HG03108 (cell line): ENCODE results near the gene MYO1E.

ENCODE experiments used
- ATAC-seq: cut with Tn5 transposase; IDR thresholded peaks from one replicate; pipeline ENCODE4 v1.9.1; 2021; ENCODE audit warnings: moderate library complexity; ENCODE audit not compliant: unreplicated experiment

The MYO1E gene

DNA sequence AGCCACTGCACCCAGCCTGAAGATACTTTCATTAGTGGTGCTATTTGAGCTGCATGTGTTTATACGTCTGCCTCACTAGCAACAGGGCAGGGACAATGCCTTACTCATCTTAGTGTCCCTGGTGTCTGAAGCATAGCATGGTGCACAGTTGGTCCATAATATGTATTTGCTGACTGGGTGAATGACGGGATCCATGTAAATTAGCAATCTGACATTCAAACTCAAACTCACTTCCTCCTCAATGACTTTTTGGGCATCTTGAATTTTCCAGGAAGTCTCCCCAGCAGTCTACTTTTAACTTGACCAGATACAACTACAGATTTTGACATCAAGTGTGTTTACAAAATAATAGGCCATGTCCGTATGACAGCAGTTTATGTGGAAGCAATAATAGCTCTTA is 169.0 kb downstream of the MYO1E start:
- ATAC-seq: no peak

DNA sequence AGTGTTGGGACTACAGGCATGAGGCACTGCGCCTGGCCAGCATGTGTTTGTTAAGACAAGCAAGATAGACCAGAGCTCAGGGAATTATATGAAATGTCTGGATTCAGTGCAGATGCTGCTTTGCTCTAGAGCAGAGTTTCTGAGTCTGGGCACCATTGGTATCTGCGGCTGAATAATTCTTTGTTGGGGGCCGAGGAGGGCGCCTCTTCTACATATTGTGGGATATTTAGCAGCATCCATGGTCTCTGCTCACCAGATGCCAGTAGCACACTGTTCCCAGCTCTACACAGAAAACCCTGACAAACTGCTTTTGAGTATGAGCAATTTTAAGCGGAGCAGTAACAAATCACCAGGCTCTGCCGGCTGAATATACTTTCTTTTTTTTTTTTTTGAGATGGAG is 169.7 kb downstream of the MYO1E start:
- no peak for ATAC-seq

DNA sequence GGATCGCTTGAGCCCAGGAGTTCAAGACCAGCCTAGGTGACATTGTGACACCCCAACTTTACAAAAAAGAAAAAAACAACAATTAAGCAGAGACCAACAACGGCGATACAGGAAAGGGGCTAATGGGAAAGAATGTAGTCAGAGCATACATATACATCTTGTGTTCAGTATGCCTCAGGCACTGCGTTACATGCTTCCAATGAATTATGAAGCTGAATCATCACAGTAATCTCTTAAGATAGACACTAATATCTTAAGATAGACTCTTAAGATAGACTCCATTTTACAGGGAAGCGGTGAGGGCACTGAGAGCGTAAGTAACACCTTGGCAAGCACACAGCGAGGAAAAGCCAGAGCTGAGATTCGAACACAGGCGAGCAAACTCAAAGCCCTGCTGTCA is 172.1 kb downstream of the MYO1E start:
- ATAC-seq: no peak

DNA sequence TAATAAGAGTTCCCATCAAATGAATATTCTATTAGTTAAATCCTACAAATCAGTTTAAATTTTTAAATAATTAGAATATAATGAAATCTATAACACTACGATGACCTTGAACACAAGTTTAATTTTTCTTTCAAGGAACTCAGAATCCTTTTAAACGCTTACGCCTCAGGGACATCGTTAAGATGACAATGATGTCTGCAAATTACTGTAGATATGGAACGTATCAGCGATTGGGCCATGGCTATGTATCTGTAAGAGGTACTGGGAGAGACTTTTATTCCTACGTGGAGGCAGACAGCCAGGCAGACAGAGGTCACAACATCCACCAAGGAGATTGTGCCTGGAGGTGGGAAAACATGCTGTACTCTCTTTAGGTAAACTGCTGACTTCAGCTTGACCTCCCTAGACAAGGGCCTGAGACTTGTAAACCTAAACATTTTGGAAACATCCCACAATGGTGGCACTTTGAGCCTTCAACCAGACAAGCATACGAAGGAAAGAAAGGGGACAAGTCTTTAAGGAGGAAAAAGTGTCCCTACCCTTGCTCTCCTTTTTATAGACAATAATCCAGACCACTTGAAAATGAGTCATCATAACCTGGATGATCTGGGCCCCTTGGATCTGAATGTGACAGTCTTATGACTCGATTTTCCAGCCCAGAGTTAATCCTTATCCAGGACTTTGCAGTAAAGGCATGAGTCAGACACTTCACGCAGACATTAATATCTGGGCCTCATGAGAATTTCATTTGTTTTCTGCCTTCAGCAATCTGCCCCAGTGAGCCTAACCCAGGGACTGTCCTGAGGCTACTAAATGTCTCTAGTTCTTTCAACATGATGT is 172.8 kb downstream of the MYO1E start:
- no peak for ATAC-seq

DNA sequence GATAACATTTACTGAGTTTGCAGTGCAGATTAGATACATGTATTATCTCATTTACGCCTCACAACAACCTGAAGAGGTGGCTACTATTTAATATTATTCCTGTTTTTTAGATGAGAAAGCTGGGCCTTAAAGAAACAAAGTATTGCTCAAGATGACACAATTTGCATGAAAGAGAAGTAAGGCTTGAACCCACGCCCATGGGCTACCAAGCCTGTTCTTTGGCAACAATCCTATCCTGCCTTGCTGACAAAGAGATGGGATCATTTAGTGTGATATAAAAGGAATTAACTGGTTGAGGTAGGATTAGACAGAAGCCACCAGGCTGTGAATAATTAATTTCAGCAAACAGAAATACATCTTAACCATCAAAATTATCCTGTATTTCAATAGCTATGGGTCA is 175.2 kb downstream of the MYO1E start:
- ATAC-seq: no peak

DNA sequence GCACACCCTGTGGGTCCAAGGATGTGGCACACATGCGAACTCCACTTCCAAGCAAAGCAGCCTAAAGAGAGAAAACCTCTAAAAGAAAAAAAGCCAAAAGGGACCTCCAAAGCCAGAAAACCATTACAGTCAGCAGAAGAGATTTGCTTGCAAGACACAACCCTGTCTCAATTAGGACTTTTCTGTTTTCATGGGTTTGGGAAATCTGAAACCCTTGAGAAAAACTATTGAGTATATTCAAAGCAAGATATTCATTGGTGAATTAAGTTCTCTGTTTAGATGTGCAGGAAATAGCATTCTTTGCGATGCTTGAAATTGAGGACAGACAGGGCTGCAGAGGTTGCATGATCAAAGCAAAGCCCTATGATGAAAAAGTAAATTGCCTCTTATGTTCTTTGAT is 176.3 kb downstream of the MYO1E start:
- no peak for ATAC-seq

DNA sequence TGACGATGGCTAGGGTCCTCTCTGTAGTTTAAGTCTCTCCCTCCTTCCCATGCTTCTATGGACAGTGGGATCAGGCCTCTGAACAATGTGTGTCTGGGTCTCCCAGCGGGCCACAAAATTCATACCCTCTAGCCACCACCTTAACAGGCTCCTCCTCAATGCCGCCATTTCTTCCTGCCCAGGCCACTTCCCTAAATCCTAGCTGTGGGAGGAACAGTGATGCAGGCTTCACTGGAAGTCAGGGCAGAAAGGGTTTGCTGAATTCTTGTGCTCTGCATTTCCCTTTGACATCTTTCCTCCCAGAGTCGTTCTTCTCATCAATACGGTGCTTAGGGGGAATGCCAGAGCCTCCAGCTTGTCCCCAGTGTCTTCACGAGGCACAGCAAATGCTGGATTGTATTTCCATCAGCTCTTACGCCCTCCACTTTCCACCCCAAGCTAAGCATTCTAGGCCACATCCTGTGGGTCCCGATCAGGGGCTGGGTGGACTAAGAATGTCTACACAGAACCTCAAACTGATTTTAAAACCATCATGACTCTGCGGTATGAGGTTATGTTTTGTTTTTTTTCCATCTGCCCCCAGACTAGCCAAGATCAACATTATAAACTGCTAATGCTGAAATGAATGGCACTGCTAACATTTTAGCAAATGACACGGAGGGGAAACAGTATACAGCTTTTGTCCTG is 177.9 kb downstream of the MYO1E start:
- ATAC-seq: no peak

DNA sequence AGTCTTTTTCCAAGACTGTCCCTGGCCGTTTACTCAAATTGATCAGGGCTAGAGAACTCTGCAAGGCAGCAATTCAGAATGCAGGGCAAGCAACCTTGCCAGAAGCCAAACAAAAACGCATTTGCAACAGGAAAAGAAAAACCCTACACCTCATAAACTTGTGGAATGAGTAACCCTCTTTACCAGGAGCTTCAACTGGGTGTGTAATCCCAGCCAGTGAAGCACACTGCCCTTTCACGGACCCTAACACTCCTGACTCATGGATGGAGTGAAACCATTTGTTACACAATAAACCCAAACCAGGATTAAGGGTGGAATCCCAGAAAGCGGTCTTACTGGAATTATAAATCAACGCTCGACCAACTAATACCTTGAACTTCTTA is 180.8 kb downstream of the MYO1E start:
- ATAC-seq: no peak

DNA sequence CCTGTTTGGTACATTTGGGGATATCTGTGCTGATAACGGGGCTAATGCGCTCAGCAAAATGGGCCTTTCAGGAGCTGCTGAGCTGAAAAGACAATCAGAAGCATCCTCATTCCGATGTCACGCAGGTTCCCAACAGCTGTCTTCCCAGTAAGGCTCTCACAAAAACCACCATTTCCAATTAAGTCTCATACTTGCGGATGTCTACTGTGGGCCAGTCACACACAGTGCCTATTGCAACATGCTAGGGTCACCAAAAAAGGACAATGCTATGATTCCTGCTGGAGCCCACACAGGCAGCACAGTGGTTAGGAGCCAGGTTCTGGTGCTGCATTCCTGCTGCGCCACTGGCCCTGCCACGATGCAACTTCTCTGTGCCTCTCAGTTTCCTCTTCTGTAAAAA is 182.4 kb downstream of the MYO1E start:
- no peak for ATAC-seq

DNA sequence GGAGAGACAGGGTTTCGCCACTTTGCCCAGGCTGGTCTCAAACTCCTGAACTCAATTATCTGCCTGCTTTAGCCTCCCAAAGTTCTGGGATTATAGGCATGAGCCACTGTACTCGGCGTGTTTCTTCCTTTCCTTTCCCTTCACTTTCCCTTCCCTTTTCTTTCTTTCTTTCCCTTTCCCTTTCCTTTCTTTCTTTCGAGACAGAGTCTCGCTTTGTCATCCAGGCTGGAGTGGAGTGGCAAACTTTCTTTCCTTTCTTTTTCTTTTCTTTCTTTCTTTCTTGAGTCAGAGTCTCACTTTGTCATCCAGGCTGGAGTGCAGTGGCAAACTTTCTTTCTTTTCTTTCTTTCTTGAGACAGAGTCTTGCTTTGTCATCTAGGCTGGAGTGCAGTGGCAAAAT is 183.4 kb downstream of the MYO1E start:
- no peak for ATAC-seq

DNA sequence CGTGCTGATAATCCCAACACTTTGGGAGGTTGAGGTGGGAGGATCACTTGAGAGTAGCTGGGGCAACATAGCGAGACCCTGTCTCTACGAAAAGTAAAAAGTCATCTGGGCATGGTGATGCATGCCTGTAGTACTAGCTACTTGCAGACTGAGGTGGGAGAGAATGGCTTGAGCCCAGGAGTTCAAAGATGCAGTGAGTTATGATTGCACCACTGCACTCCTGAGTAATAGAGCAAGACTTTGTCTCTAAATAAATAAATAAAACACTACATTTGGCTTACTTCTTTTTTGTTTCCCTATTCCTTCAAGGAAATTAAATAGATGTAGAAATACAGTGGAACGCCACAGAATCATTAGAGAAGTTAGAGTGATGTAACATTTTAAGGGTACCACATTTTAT is 186.2 kb downstream of the MYO1E start:
- ATAC-seq: no peak

DNA sequence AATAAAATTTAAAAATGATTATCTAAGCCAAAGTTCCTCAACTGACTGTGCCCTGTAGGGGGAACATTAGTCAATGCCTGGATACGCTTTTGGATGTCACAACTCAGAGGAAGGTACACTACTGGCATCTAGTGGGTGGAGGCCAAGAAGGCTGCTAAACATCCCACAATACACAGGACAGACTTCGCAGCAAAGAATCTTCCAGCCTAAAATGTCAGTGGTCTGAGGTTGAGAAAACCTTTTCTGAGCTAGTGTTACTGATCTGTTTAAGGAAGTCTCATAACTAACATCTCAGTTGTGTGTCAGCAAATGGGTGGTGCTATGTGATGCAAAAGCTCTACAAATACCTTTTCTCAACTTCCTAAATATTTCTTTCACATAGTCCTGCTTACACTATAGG is 186.9 kb downstream of the MYO1E start:
- ATAC-seq: no peak

DNA sequence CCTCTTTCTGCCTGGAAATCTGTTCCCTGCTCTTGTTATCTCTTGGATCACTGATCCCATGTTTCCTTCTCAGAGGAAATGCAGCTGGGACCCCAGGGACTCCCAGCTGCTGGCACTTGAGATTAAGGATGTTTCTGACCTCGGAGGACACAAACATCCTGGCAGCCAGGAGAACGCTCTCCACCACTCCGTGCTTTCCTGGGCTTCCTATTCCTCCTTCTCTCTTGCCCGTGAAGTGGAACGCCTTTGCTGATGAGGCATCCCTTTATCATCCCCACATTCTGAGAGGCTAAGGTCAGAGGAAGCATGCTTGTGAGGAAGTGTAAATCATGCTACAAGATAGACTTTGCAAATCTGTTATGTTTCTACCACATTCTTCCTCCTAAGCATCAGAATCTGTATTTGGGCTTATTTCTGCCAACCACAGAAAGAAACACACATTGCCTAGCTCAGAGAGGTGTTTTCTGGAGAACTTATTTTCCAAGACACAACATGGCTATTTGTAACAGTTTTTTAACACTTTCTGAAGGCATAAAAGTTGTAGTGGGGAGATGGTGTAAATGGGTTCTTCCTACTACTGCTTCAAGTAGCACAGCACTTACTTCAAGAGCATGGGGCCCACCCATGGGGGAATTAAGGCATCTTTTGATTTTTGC is 191.6 kb downstream of the MYO1E start:
- ATAC-seq: no peak

DNA sequence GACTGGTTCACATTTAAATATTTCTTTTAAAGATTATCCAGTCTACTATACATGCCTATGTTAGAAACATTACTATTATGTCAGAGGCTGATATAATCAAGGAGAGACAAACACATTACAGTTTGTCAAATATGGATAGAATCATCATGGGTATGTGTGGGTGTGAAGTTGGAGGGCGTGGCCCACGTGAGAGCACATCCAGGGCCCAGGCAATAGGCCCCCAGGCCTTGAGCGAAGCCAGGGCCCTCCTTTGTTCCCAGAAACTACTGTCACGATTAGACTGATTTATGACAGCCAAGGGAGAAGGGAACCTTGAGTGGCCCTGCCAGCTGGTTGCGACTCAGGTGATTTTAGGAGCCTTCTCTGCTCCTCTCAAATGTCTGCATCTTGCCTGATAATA is 193.0 kb downstream of the MYO1E start:
- no peak for ATAC-seq

DNA sequence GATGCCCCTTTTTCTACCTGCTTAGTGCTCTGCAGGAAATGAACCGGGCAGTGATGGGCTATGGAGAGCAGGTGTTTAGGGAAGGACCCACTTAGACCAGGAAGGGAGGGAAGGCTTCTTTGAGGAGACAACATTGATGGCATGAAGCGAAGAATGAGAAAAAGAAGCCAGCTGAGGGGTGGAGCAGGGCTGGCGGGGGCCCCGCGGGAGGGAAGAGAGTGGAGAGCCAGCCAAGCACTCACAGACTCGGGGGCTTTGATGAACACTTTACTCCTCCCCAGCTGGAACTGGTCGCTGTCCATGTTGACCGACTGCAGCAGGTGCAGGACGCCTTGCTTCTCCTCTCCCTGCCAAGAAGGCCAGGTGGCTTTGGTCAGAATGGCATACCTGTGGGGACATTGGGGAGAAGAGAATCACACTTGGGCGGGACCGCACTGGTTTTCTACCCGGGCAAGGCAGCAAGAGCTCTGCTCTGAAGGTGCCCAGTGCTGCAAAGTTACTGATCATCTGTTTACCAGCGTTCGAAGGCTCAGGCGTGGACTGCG is 194.4 kb downstream of the MYO1E start:
- no peak for ATAC-seq

DNA sequence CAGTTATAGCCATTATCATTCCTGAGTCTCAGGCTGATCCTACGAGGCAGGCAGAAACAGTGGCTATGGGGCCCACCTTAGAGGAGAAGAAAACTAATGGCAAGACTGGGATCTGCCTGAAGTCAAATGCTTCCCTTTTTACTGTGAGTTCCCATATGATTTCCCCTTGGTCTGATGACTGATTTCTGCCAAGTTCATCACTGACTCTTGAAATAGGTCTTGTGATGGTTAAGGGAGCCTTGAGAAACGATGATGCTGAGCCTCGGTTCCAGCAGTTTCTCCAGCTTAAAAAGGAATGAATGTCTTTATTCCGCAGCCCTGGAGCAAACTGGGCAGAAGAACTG is 195.4 kb downstream of the MYO1E start:
- ATAC-seq: no peak

DNA sequence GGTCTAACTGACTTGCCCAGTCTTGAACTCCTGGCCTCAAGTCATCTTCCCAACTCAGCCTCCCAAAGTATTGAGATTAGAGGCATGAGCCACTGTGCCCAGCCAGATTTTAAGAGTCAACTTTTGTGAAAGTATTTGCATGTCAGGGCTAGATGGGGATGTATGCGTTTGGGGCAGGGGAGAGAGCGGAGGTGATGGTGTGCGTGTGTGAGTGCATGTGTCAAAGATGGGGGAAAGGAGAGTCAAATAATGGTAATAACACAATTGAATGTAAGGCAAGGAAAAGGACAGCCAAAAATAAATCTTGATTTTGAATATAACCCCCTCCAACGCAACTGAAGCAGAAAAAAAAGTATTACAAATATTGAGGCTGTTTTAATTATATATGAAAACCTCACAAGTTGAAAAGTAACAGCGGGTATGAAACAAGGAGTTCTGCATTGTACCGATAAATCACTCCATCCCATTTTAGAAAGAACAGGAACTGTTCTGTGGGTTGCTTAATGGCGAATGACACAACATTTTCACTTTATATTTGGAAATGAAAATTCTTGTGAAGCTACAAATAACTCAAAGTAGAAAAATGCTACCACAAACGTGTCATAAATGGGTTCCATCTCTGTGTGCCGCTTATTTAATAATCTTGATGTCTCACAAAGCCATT is 195.9 kb downstream of the MYO1E start:
- no peak for ATAC-seq

DNA sequence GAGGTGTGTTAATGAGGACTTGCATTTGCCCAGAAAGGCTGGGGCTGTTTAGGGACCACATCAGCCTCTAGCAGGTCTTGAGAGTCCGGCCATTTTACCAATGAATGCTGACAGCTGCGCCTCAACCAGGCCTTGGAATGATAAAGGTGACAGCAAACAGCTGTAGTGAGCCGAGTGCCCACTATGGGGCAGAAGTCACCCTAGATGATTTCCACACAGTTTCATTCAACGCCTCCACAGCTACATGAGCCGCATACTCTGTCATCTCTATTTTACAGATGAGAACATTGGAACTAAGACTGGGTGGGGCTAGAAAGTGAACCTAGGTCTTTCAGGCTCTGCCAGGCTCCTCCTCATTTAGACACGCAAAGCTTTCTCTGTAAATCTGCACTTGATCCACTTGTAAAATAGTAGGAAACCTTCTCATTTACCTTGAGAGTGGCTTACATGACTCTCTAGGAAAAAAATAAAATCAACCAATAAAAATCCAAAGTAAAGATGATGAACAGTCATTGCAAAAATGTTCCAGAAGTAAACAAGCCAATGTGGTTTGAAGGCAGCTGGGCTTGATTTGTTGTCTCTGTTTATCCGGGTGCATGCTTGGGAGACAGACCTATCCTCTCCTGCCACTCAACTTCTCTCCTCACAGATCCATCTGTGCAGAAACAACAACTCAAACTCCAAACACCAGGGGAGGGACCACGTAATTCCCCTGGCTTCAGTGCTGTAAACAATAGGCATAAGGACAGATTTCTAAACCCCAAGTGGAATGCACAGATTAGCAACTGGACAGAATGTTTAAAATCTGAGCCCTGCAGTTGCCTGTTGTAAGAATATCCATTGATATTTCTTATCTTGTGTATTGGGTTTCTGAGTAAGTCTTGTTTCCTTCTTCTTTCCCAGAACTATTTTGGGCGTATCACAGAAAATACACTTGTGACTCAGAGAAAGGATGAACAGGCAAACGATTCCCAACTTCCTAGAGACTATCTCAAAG is 197.5 kb downstream of the MYO1E start:
- no peak for ATAC-seq

DNA sequence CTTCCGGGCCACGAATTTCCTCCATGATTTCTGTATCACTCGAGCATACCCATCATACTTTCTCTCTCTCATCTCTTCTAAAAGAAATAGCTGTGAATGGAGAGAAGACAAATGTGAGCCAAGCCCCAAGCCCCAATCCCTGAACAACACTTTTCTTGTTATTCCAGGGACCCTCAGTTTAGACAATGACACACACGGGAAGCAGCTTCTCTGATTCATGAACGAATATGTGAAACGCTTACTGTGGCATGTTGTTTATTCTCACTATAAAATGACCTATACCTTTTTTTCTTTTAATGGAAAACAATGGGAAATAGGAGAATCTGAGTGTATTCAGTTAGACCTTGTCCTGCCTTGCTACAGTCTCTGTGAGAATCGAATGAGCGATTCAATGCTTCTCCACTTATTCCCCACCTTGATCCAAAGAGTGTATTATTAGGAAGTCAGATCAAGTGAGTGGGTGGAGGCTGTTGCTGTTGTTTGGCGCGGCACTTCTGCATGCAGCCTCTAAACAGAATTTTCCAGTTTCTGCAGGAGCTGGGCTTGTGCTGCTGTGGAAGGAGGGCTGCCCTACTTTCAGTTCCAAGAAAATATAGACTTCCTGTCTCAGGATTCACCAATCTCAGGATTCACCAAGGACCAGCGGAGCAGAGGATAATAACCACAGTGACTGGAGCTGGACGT is 198.4 kb downstream of the MYO1E start:
- no peak for ATAC-seq

DNA sequence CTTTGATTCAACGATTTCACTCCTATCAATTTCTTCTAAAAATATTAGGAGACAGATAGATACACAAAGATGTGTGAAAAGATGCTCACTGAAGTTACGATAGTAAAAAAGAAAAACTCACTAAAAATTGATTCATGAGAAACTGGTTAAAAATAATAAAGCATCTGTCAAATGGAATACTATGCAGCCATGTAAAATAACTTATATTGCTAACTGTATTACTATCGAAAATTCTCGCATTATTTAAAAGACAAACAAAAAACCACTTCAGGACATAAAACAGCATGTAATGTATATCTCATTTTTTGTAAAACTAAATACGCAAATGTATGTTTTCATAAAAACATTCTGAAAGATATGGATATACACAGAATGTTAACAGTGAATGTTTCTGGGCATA is 199.5 kb downstream of the MYO1E start:
- ATAC-seq: no peak
